Umbilical cord (tissue), 2 donors: ENCODE results near the gene SSBP2. TPM values are rescaled to one million over a fixed set of nuclear protein-coding genes. Genes with fewer than 3 reads are reported as not detected.
A peak's percentile ranks its signal among the peaks of the same experiment; 100 is the strongest.
"Not testable (repeated sequence)": the region's sequence is repeated elsewhere in the genome, so short reads cannot be mapped to it uniquely, and the experiment has no call there.

Experiments used
- DNase-seq: peaks from one replicate; pipeline ENCODE4 v3.0.0-alpha.2; 2015; ENCODE audit warnings: low spot score
- total RNA-seq: library from RNA; depleted of rRNA; stranded (reverse); fragments of >200 nt; gene quantifications from one replicate; pipeline ENCODE4 v1.2.3, GENCODE V29; 2014; ENCODE audit warnings: low replicate concordance; ENCODE audit not compliant: insufficient read depth

Gene SSBP2
- total RNA-seq, 1 donor from 2014 or later: 45.3 TPM

DNA sequence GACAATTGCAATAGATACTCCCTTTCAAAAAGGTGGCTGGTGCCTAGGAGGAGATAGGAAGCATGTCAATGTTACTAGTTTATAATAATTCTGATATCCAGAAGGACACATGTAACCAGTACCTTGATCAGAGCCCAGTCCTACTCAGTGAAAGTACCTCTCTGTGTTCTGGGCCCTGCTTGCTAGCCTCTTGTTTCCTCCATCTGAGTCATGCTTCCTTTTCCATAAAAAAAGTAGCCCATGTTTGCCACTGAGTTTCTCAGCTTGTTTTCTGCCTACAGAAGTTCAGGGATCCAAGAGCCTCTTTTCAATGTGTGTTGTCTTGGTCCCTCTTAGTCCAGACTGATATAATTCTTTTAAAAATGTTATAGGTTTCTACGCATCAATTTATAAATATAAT, 149.0 kb downstream of the SSBP2 start:
- DNase-seq: no peak

- DNase-seq: not testable (repeated sequence)
Observed at GRCh38 chr5:81592085-81592484, 158.8 kb downstream of the SSBP2 start.

- no peak for DNase-seq
Observed at GRCh38 chr5:81590498-81591384, 160.2 kb downstream of the SSBP2 start.

- DNase-seq: no peak
Observed at GRCh38 chr5:81579262-81579924, 171.5 kb downstream of the SSBP2 start.

GRCh38 chr5:81577091-81577490, 173.8 kb downstream of the SSBP2 start:
- DNase-seq: no peak

DNA sequence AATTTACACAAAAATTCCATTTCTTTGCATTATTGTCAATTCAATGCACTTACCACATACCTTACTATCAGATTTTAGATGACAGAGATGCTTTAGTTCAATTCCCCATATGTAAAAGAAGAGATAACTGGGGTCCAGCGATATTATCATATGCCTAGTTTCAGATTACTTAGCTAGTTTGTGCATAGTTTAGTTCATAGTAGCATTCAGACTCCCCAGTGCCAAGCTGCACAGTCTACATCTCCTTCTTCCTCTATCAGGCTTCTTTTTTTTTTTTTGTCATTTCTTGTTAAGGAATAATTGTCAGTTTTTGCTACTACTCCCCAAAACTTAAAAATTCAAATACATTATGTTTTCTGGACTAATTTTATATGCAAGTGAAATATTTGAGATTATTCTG, 175.0 kb downstream of the SSBP2 start:
- no peak for DNase-seq

- DNase-seq: no peak
Observed at GRCh38 chr5:81572201-81572600, 178.7 kb downstream of the SSBP2 start.

GRCh38 chr5:81558188-81558587, 192.7 kb downstream of the SSBP2 start:
- no peak for DNase-seq

DNA sequence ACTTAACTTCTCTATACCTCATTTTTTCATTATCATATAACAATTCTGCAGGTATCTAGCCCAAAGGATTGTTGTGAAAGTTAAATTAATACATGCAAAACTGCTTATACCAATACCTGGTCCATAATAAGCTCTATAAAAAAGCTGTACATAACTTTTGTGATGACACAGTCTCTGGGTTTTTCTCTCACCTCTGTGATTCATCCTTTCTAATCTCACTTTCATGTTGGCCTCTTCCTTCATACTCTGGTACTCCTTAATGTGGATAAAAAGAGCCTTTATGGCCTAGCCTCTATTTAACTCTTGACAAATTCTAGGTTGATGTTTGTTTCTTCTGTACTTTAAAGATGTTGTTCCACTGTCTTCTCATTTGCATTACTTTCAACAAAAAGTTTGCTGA, 194.1 kb downstream of the SSBP2 start:
- DNase-seq: no peak

DNA sequence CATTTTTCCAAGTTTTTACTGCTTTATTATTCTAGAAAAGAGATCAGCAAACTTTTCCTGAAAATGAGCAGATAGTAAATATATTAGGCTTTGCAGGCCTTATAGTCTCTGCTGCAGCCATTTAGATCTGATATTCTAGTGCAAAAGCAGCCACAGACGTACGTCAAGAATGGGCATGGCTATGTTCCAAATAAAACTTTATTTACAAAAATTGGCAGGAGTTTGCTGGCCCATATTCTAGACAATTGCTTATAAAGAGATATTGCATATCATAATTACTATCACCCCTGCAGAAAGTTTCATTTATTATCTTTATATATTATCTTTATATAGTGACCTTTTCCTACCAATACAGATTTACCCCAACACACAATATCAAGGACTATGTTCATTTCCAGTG, 195.0 kb downstream of the SSBP2 start:
- no peak for DNase-seq

DNA sequence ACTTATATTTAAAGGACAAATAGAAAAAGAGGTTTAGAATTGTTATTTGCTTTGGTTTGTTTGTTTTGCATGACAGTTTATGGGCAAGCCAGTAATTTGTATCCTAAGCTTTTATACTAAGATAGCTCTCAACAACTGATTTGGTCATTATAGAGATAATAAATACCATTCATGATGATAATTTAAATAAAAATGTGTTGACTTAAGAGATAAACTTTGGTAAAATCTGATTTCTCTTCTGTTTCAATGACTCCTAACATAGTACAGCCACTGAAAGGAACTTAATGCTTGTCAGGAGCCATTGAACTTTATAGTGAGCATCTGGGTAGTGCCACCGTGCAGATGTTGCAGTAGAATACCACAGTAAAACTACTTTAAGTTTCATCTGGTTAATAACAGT, 196.2 kb downstream of the SSBP2 start:
- no peak for DNase-seq

- DNase-seq: peak; percentile 22
Observed at GRCh38 chr5:81553567-81554212, 197.2 kb downstream of the SSBP2 start.

GRCh38 chr5:81552852-81553566, 197.9 kb downstream of the SSBP2 start:
- no peak for DNase-seq

GRCh38 chr5:81549123-81549522, 201.8 kb downstream of the SSBP2 start:
- no peak for DNase-seq

- DNase-seq: no peak
Observed at GRCh38 chr5:81547001-81547400, 203.9 kb downstream of the SSBP2 start.

DNA sequence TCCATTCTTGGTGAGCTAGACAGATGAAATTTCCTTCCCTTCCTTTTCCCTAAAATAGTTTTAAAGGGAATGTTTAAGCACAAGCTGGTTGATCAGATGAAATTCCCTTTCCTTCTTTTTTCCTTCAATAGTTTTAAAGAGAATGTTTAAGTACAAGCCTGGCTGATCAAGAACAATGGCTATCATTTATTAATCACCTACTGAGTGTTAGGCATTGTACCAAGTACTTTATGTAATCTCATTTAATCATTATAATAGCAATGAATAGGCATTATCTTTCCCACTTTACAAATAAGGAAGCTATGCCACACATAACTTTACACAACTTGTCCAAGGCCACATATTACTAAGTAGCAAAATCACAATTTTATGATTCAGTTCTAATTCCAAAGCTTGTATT, 205.0 kb downstream of the SSBP2 start:
- DNase-seq: no peak

DNA sequence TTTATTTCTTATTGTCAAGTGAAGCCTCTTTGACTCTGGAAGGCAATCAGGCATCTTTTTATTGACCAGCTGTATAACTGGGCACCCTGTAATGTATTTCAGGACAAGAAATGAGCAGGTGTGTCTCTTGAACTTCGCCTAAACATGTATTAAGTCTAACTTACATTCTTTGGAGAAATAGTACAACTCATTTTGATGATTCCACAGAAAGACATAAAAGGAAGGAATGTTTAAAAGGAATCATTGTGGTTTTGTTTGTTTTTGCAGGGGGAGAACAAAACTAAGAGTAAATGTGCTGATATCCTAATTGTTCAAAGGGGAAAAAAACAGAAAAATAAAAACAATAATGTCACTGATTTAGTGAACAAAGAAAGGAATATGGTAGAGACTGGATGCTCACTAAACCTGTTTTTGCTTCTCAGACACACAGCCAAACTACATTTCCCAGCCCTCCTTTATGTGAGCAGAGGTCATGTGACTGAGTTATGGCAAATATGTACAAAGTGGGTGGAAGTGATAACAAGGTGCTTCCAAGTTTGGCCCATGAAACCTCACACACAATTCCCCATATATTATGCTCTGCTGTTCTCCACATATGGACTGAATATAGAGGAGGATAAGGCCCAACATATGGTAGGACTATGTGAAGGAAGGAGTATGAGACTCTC, 206.4 kb downstream of the SSBP2 start:
- no peak for DNase-seq

GRCh38 chr5:81542242-81542641, 208.7 kb downstream of the SSBP2 start:
- DNase-seq: no peak

DNA sequence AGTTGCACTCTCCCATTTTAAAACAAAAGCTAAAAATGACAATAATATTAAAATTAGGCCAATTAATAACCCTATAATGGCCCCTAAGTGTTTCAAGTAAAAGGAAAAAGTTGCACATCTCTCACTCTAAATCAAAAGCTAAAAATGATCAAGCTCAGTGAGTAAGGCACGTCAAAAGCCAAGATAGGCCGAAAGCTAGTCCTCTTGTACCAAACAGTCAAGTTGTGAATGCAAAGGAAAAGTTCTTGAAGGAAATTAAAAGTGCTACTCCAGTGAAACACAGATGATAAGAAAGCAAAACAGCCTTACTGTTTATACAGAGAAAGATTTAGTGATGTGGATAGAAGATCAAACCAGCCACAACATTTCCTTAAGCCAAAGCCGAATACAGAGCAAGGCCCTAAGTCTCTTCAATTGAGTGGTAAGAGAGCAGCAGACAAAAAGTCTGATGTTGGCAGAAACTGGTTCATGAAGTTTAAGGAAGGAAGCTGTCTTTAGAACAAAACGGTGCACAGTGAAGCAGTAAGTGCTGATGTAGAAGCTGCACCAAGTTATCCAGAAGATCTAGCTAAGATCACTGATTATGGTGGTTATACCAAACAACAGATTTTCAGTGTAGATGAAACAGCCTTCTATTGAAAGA, 212.9 kb downstream of the SSBP2 start:
- peak; percentile 14 for DNase-seq

GRCh38 chr5:81534441-81534840, 216.5 kb downstream of the SSBP2 start:
- DNase-seq: no peak
